Lower leg skin (tissue), 3 donors: ENCODE results near the gene PTCD3.

Source experiments
- POLR2A ChIP-seq, 2 donors: fragments of 450-650 bp; IDR thresholded peaks; one replicate each; pipeline ENCODE4 v1.6.1; 2016 to 2017; ENCODE audit warnings: antibody characterized with exemption in 2 of 2, mild to moderate bottlenecking in 1 of 2, moderate library complexity in 1 of 2
- TF ChIP-seq, protein P1 (sequence below), 3 donors: fragments of 450-650 bp; IDR thresholded peaks; one replicate each; pipeline ENCODE4 v1.5.1; 2016; ENCODE audit warnings: antibody characterized with exemption in 3 of 3, mild to moderate bottlenecking in 3 of 3, moderate library complexity in 2 of 3

- TF ChIP-seq POLR2A (IDR thresholded peaks at IDR 0.05), result no peak
- TF ChIP-seq, protein P1, sequence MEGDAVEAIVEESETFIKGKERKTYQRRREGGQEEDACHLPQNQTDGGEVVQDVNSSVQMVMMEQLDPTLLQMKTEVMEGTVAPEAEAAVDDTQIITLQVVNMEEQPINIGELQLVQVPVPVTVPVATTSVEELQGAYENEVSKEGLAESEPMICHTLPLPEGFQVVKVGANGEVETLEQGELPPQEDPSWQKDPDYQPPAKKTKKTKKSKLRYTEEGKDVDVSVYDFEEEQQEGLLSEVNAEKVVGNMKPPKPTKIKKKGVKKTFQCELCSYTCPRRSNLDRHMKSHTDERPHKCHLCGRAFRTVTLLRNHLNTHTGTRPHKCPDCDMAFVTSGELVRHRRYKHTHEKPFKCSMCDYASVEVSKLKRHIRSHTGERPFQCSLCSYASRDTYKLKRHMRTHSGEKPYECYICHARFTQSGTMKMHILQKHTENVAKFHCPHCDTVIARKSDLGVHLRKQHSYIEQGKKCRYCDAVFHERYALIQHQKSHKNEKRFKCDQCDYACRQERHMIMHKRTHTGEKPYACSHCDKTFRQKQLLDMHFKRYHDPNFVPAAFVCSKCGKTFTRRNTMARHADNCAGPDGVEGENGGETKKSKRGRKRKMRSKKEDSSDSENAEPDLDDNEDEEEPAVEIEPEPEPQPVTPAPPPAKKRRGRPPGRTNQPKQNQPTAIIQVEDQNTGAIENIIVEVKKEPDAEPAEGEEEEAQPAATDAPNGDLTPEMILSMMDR (IDR thresholded peaks at IDR 0.05), result no peak
Measured at GRCh38 chr2:86174445-86174844, 68.4 kb downstream of the PTCD3 start.
